GM23338 (cell line): ENCODE results near the gene SH2D6. TPM values are rescaled to one million over a fixed set of nuclear protein-coding genes. Genes with fewer than 3 reads are reported as not detected.

ENCODE experiments used
- ATAC-seq: fragments of 200-7000 bp; cut with Tn5 transposase; 3 replicates; pipeline ENCODE4 v1.9.1; 2020
- DNase-seq: peaks from one replicate; pipeline ENCODE4 v3.0.0-alpha.2; 2015; ENCODE audit warnings: low spot score
- H2AFZ ChIP-seq: fragments of 200-600 bp; sonication (generic); 2 replicates; pipeline ENCODE4 v1.8.0; 2016; ENCODE audit warnings: antibody characterized with exemption, mild to moderate bottlenecking, moderate library complexity
- H3F3A ChIP-seq: fragments of 200-600 bp; sonication (generic); replicated peaks from 2 replicates; pipeline ENCODE4 v1.8.0; 2017; ENCODE audit warnings: antibody characterized with exemption, mixed run types, low read depth
- H3K27ac ChIP-seq: fragments of 200-600 bp; sonication (generic); 2 replicates; pipeline ENCODE4 v1.6.1; 2016; ENCODE audit warnings: low read depth
- H3K27me3 ChIP-seq: fragments of 200-600 bp; sonication (generic); 2 replicates; pipeline ENCODE4 v1.8.0; 2016; ENCODE audit warnings: mild to moderate bottlenecking, mixed run types, moderate library complexity; ENCODE audit not compliant: insufficient read depth
- H3K36me3 ChIP-seq: fragments of 200-600 bp; sonication (generic); 2 replicates; pipeline ENCODE4 v1.8.0; 2016; ENCODE audit warnings: mild to moderate bottlenecking; ENCODE audit not compliant: insufficient read depth
- H3K4me1 ChIP-seq: fragments of 200-600 bp; sonication (generic); 2 replicates; pipeline ENCODE4 v1.8.0; 2016; ENCODE audit warnings: mild to moderate bottlenecking, moderate library complexity; ENCODE audit not compliant: insufficient read depth
- H3K4me2 ChIP-seq: fragments of 200-600 bp; sonication (generic); 2 replicates; pipeline ENCODE4 v1.7.1; 2017; ENCODE audit warnings: mixed run types
- H3K4me3 ChIP-seq: fragments of 200-600 bp; sonication (generic); 2 replicates; pipeline ENCODE4 v1.6.1; 2016; ENCODE audit warnings: mixed run types
- H3K79me2 ChIP-seq: fragments of 200-600 bp; sonication (generic); replicated peaks from 2 replicates; pipeline ENCODE4 v1.8.0; 2017; ENCODE audit warnings: mild to moderate bottlenecking; ENCODE audit not compliant: insufficient read depth
- H3K9me2 ChIP-seq: fragments of 200-600 bp; sonication (generic); 2 replicates; pipeline ENCODE4 v1.8.0; 2017; ENCODE audit not compliant: insufficient read depth
- H4K20me1 ChIP-seq: fragments of 200-600 bp; sonication (generic); replicated peaks from 2 replicates; pipeline ENCODE4 v1.8.0; 2017; ENCODE audit warnings: mild to moderate bottlenecking; ENCODE audit not compliant: insufficient read depth
- H3K27ac Mint-ChIP-seq: 2 replicates; pipeline ENCODE4 v1.8.0; 2020; ENCODE audit warnings: inconsistent platforms, mild to moderate bottlenecking, moderate library complexity, mixed read lengths
- H3K27me3 Mint-ChIP-seq: 3 replicates; pipeline ENCODE4 v1.8.0; 2022; ENCODE audit warnings: low read depth, mild to moderate bottlenecking, moderate library complexity, mixed read lengths, inconsistent platforms; ENCODE audit not compliant: insufficient read depth, poor library complexity
- H3K36me3 Mint-ChIP-seq: 3 replicates; pipeline ENCODE4 v1.8.0; 2021; ENCODE audit warnings: low read depth, mild to moderate bottlenecking, inconsistent platforms, moderate library complexity, mixed read lengths
- H3K4me1 Mint-ChIP-seq: 3 replicates; pipeline ENCODE4 v1.8.0; 2020; ENCODE audit warnings: mild to moderate bottlenecking, inconsistent platforms, mixed read lengths
- H3K4me3 Mint-ChIP-seq: 3 replicates; pipeline ENCODE4 v1.8.0; 2021; ENCODE audit warnings: moderate library complexity, mild to moderate bottlenecking, inconsistent platforms, mixed read lengths
- H3K9me3 Mint-ChIP-seq: 3 replicates; pipeline ENCODE4 v1.8.0; 2020; ENCODE audit warnings: moderate library complexity, mild to moderate bottlenecking, inconsistent platforms, mixed read lengths
- CREB1 ChIP-seq: fragments of 250-450 bp; sonication (Bioruptor Pico); IDR thresholded peaks from 2 replicates; pipeline ENCODE4 v1.5.0; 2020; ENCODE audit warnings: low read depth, mild to moderate bottlenecking, moderate library complexity
- ETS1 ChIP-seq: IDR thresholded peaks from 2 replicates; pipeline ENCODE4 v1.6.1; 2016; ENCODE audit warnings: antibody characterized with exemption
- EZH2 ChIP-seq: fragments of 200-600 bp; sonication (generic); IDR thresholded peaks from one replicate; pipeline ENCODE4 v1.8.0; 2017; ENCODE audit warnings: antibody characterized with exemption, mild to moderate bottlenecking, low read depth; ENCODE audit not compliant: unreplicated experiment
- EZH2phosphoT487 ChIP-seq: fragments of 200-600 bp; sonication (generic); IDR thresholded peaks from one replicate; pipeline ENCODE4 v1.8.1; 2018; ENCODE audit warnings: antibody characterized with exemption; ENCODE audit not compliant: unreplicated experiment
- JUNB ChIP-seq: IDR thresholded peaks from one replicate; pipeline ENCODE4 v1.6.1; 2016; ENCODE audit warnings: antibody characterized with exemption; ENCODE audit not compliant: unreplicated experiment
- NANOG ChIP-seq: IDR thresholded peaks from 2 replicates; pipeline ENCODE4 v1.6.1; 2016; ENCODE audit warnings: antibody characterized with exemption, borderline replicate concordance
- POLR2AphosphoS5 ChIP-seq: IDR thresholded peaks from 2 replicates; pipeline ENCODE4 v1.6.1; 2016; ENCODE audit warnings: antibody characterized with exemption, low read depth
- REST ChIP-seq: IDR thresholded peaks from one replicate; pipeline ENCODE4 v1.6.1; 2018; ENCODE audit warnings: antibody characterized with exemption; ENCODE audit not compliant: unreplicated experiment
- STAT1 ChIP-seq: IDR thresholded peaks from one replicate; pipeline ENCODE4 v1.6.1; 2016; ENCODE audit warnings: antibody characterized with exemption; ENCODE audit not compliant: unreplicated experiment
- ZNF114 ChIP-seq: fragments of 250-450 bp; sonication (Bioruptor Pico); IDR thresholded peaks from 2 replicates; pipeline ENCODE4 v1.5.0; 2020; ENCODE audit warnings: mild to moderate bottlenecking, moderate library complexity
- ZNF331 ChIP-seq: fragments of 250-450 bp; sonication (Bioruptor Pico); IDR thresholded peaks from 2 replicates; pipeline ENCODE4 v1.5.0; 2020; ENCODE audit warnings: low read depth, mild to moderate bottlenecking, moderate library complexity
- polyA plus RNA-seq: library from polyadenylated mRNA; unstranded; fragments of >200 nt; fragmentation: Nextera tagmentation; extraction: Ambion mirVana; gene quantifications from 2 replicates; pipeline ENCODE4 v1.2.1, GENCODE V29; 2016
- total RNA-seq: library from RNA; depleted of rRNA; stranded (reverse); fragments of >200 nt; shearing (Covaris generic); gene quantifications from 2 replicates; pipeline ENCODE4 v1.2.3, GENCODE V29; 2014
- TF ChIP-seq, protein P1 (sequence below): fragments of 250-450 bp; sonication (Bioruptor Pico); IDR thresholded peaks from 2 replicates; pipeline ENCODE4 v1.5.0; 2020; ENCODE audit warnings: mild to moderate bottlenecking, moderate library complexity
- TF ChIP-seq, protein P2 (sequence below), 2 experiments: fragments of 200-600 bp in 1 of 2; sonication (generic) in 1 of 2; conservative IDR thresholded peaks; 2 replicates each; pipeline versions ENCODE4 v1.5.1 to v1.6.1; 2016 to 2017; ENCODE audit warnings: antibody characterized with exemption in 2 of 2, low read depth in 2 of 2, mild to moderate bottlenecking in 2 of 2, moderate library complexity in 1 of 2

The SH2D6 gene
- total and polyA plus RNA-seq, 2 experiments from 2014 or later: 0.37 TPM; not detected in 1

DNA sequence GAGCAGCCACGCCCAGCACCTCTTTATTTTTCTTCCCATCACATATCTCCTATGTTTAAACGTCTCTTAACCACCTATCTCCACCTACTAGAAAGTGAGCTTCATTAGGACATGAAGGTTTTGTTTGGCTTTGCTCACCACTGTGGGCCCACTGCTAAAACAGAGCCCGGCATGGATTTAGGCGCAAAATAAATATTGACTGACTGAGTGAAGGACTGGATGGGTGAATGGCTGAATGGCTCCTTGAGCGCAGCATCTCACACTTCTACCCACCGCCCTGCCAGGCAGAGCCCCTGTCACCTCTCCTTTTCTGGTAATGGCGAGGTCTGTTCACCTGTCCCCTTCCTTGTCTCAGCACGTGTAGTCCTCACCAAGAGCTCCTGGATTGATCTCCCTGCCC lies 18.5 kb upstream of the SH2D6 start:
- H3F3A ChIP-seq: peaks cover 3% of the 10 kb centered on the region; the same call in 1 of the 2 replicates
- peaks cover 8% of the 10 kb centered on the region for H3K36me3 ChIP-seq
- no peak overlapping the region for H3K27ac ChIP-seq
- no peak overlapping the region for H2AFZ ChIP-seq
- no peaks in the 10 kb centered on the region for H4K20me1 ChIP-seq
- peaks cover 1% of the 10 kb centered on the region; the same call in 1 of the 2 replicates for H3K4me1 ChIP-seq
- TF ChIP-seq CREB1 (CRISPR knock-in tag) (no peak), EZH2phosphoT487 (no peak), NANOG (no peak), REST (no peak), STAT1 (no peak), POLR2AphosphoS5 (no peak), ZNF114 (no peak), JUNB (no peak), EZH2 (no peak), ETS1 (no peak), ZNF331 (no peak)
- TF ChIP-seq, protein P1, sequence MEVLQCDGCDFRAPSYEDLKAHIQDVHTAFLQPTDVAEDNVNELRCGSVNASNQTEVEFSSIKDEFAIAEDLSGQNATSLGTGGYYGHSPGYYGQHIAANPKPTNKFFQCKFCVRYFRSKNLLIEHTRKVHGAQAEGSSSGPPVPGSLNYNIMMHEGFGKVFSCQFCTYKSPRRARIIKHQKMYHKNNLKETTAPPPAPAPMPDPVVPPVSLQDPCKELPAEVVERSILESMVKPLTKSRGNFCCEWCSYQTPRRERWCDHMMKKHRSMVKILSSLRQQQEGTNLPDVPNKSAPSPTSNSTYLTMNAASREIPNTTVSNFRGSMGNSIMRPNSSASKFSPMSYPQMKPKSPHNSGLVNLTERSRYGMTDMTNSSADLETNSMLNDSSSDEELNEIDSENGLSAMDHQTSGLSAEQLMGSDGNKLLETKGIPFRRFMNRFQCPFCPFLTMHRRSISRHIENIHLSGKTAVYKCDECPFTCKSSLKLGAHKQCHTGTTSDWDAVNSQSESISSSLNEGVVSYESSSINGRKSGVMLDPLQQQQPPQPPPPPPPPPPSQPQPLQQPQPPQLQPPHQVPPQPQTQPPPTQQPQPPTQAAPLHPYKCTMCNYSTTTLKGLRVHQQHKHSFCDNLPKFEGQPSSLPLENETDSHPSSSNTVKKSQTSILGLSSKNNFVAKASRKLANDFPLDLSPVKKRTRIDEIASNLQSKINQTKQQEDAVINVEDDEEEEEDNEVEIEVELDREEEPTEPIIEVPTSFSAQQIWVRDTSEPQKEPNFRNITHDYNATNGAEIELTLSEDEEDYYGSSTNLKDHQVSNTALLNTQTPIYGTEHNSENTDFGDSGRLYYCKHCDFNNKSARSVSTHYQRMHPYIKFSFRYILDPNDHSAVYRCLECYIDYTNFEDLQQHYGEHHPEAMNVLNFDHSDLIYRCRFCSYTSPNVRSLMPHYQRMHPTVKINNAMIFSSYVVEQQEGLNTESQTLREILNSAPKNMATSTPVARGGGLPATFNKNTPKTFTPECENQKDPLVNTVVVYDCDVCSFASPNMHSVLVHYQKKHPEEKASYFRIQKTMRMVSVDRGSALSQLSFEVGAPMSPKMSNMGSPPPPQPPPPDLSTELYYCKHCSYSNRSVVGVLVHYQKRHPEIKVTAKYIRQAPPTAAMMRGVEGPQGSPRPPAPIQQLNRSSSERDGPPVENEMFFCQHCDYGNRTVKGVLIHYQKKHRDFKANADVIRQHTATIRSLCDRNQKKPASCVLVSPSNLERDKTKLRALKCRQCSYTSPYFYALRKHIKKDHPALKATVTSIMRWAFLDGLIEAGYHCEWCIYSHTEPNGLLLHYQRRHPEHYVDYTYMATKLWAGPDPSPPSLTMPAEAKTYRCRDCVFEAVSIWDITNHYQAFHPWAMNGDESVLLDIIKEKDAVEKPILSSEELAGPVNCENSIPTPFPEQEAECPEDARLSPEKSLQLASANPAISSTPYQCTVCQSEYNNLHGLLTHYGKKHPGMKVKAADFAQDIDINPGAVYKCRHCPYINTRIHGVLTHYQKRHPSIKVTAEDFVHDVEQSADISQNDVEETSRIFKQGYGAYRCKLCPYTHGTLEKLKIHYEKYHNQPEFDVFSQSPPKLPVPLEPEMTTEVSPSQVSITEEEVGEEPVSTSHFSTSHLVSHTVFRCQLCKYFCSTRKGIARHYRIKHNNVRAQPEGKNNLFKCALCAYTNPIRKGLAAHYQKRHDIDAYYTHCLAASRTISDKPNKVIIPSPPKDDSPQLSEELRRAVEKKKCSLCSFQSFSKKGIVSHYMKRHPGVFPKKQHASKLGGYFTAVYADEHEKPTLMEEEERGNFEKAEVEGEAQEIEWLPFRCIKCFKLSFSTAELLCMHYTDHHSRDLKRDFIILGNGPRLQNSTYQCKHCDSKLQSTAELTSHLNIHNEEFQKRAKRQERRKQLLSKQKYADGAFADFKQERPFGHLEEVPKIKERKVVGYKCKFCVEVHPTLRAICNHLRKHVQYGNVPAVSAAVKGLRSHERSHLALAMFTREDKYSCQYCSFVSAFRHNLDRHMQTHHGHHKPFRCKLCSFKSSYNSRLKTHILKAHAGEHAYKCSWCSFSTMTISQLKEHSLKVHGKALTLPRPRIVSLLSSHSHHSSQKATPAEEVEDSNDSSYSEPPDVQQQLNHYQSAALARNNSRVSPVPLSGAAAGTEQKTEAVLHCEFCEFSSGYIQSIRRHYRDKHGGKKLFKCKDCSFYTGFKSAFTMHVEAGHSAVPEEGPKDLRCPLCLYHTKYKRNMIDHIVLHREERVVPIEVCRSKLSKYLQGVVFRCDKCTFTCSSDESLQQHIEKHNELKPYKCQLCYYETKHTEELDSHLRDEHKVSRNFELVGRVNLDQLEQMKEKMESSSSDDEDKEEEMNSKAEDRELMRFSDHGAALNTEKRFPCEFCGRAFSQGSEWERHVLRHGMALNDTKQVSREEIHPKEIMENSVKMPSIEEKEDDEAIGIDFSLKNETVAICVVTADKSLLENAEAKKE (CRISPR knock-in tag): no peak
- TF ChIP-seq, protein P2, sequence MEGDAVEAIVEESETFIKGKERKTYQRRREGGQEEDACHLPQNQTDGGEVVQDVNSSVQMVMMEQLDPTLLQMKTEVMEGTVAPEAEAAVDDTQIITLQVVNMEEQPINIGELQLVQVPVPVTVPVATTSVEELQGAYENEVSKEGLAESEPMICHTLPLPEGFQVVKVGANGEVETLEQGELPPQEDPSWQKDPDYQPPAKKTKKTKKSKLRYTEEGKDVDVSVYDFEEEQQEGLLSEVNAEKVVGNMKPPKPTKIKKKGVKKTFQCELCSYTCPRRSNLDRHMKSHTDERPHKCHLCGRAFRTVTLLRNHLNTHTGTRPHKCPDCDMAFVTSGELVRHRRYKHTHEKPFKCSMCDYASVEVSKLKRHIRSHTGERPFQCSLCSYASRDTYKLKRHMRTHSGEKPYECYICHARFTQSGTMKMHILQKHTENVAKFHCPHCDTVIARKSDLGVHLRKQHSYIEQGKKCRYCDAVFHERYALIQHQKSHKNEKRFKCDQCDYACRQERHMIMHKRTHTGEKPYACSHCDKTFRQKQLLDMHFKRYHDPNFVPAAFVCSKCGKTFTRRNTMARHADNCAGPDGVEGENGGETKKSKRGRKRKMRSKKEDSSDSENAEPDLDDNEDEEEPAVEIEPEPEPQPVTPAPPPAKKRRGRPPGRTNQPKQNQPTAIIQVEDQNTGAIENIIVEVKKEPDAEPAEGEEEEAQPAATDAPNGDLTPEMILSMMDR (conservative IDR thresholded peaks at IDR 0.05; ENCODE audit: low read depth in 2 of 2): no peak
- ATAC-seq: no peak
- Mint-ChIP-seq H3K27me3 (peaks cover 5% of the 10 kb centered on the region), H3K4me3 (no peak overlapping the region), H3K27ac (no peak overlapping the region), H3K36me3 (peaks cover 16% of the 10 kb centered on the region), H3K4me1 (peaks cover 6% of the 10 kb centered on the region), H3K9me3 (peaks cover 13% of the 10 kb centered on the region)
- no peak overlapping the region for H3K4me3 ChIP-seq
- H3K4me2 ChIP-seq: no peak overlapping the region
- no peak for DNase-seq
- no peaks in the 10 kb centered on the region for H3K9me2 ChIP-seq
- H3K79me2 ChIP-seq: peaks cover 9% of the 10 kb centered on the region
- H3K27me3 ChIP-seq: no peaks in the 10 kb centered on the region
